GM12873 (cell line): Measurements from ENCODE around the gene JAM2.

Experiments used
- CTCF ChIP-seq: IDR thresholded peaks from 2 replicates; pipeline ENCODE4 v1.5.1; 2012; ENCODE audit warnings: low read depth, mild to moderate bottlenecking, moderate library complexity, low read length, control low read depth; ENCODE audit not compliant: insufficient read depth; ENCODE audit errors: missing control alignments

The JAM2 gene

GRCh38 chr21:25638660-25639550 lies at the start of gene JAM2:
TSS of gene JAM2 (plus strand) at chr21:25639258. CDS start at chr21:25639822, 564 bp downstream.
- no peak for TF ChIP-seq CTCF

- no peak for TF ChIP-seq CTCF
Observed at GRCh38 chr21:25589887-25590286, 49.2 kb upstream of the JAM2 start.

- peak; percentile 80 for TF ChIP-seq CTCF
Observed at GRCh38 chr21:25607151-25608043, 31.7 kb upstream of the JAM2 start, which contains the start of gene MRPL39. TSS of gene MRPL39 (minus strand) at chr21:25607481. CDS start at chr21:25607475, 6 bp downstream.

GRCh38 chr21:25608044-25608737 lies 30.9 kb upstream of the JAM2 start:
- TF ChIP-seq CTCF, result peak; percentile 89

- no peak for TF ChIP-seq CTCF
Observed at GRCh38 chr21:25614441-25614840, 24.6 kb upstream of the JAM2 start.

- TF ChIP-seq CTCF, result no peak
Observed at GRCh38 chr21:25615880-25616279, 23.2 kb upstream of the JAM2 start.
